Right lobe of liver (tissue), 4 donors: ENCODE results near the gene PRKAR1A.

Experiments
- POLR2A ChIP-seq: fragments of 450-650 bp; IDR thresholded peaks from one replicate; pipeline ENCODE4 v1.6.1; 2017; ENCODE audit warnings: antibody characterized with exemption, mild to moderate bottlenecking
- TF ChIP-seq, protein P1 (sequence below), 4 donors: fragments of 200-600 bp in 3 of 4; fragments of 450-650 bp in 1 of 4; IDR thresholded peaks; one replicate each; pipeline versions ENCODE4 v1.5.1 to v1.8.0; 2016 to 2022; ENCODE audit warnings: antibody characterized with exemption in 4 of 4, mild to moderate bottlenecking in 2 of 4
- donor health status: DM: no; HTN: no; CAD: no.
- donor health status: DM: no; HTN: no; CAD: no.
- donor health status: DM: no; HTN: yes; CAD: no.

- TF ChIP-seq, protein P1, sequence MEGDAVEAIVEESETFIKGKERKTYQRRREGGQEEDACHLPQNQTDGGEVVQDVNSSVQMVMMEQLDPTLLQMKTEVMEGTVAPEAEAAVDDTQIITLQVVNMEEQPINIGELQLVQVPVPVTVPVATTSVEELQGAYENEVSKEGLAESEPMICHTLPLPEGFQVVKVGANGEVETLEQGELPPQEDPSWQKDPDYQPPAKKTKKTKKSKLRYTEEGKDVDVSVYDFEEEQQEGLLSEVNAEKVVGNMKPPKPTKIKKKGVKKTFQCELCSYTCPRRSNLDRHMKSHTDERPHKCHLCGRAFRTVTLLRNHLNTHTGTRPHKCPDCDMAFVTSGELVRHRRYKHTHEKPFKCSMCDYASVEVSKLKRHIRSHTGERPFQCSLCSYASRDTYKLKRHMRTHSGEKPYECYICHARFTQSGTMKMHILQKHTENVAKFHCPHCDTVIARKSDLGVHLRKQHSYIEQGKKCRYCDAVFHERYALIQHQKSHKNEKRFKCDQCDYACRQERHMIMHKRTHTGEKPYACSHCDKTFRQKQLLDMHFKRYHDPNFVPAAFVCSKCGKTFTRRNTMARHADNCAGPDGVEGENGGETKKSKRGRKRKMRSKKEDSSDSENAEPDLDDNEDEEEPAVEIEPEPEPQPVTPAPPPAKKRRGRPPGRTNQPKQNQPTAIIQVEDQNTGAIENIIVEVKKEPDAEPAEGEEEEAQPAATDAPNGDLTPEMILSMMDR (IDR thresholded peaks at IDR 0.05): no peak
- no peak for TF ChIP-seq POLR2A
Measured at GRCh38 chr17:68480885-68481284, 31.3 kb upstream of the PRKAR1A start.
